ENCODE data around the gene SPI1. TPM values are rescaled to one million over a fixed set of nuclear protein-coding genes. Genes with fewer than 3 reads are reported as not detected.
A peak's percentile ranks its signal among the peaks of the same experiment; 100 is the strongest.

Gene SPI1
- total and polyA plus RNA-seq, 2 donors (not counting 3 experiments of a cell fraction or from before 2014, with no cell fraction given) = not detected

DNA sequence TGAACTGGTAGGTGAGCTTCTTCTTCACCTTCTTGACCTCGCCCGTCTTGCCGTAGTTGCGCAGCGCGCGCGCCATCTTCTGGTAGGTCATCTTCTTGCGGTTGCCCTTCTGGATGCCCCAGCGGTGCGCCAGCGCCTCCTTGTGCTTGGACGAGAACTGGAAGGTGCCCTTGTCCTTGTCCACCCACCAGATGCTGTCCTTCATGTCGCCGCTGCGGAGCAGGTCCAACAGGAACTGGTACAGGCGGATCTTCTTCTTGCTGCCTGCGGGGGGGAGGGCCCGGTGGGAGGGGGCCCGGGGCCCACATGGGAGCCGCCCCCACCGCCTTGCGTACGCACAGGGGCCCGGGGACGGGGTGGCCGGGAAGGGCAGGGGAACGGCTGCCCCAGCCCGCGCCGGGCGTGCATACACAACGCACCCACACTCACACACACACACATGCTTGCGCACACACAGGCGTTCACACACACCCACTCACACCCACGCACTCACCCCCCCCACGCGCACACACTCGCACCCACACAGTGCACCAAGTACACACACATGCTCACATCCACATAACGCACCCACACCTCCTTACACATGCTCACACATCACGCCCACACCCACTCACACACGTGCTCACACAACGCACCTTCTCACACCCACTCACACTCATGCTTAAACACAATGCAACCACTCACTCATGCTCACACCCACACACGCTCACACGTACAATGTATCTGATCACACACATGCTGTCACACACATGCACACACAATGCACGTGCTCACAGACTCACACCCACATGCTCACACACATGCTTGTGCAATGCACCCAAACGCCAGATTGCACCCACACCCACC is 22.8 kb downstream of the SPI1 start:
- Histone ChIP-seq H3K9me3 (replicated peaks; ENCODE audit: control insufficient read depth, insufficient read depth, low read length) (no peaks in the 10 kb centered on the region), H3K4me2 (ENCODE audit: insufficient read depth, low read length) (no peak overlapping the region), H3K79me2 (ENCODE audit: control insufficient read depth, insufficient read depth, low read length) (no peaks in the 10 kb centered on the region), H3K27ac (ENCODE audit: insufficient read depth, low read depth, low read length) (no peak overlapping the region), H3K4me1 (ENCODE audit: control insufficient read depth, extremely low read depth, insufficient read depth, low read length) (no peaks in the 10 kb centered on the region), H4K20me1 (replicated peaks; ENCODE audit: control insufficient read depth, extremely low read depth, insufficient read depth, low read length) (no peaks in the 10 kb centered on the region), H3K9me1 (replicated peaks; ENCODE audit: control insufficient read depth, extremely low read depth, insufficient read depth, low read length) (no peaks in the 10 kb centered on the region), H3K36me3 (ENCODE audit: control insufficient read depth in 2 of 2, extremely low read depth in 1 of 2, insufficient read depth in 2 of 2, low read length in 2 of 2) (no peaks in the 10 kb centered on the region), H3K4me3 (replicated peaks in 1 of 3; ENCODE audit: insufficient read depth in 1 of 3, low read depth in 1 of 3, low read length in 3 of 3) (peak overlapping the region in 1 of 3 experiments; percentile 12), H3K27me3 (ENCODE audit: control insufficient read depth in 2 of 2, insufficient read depth in 2 of 2, low read length in 2 of 2) (no peaks in the 10 kb centered on the region), H3K9ac (replicated peaks; ENCODE audit: extremely low read depth, insufficient read depth, low read length) (no peak overlapping the region), H2AFZ (ENCODE audit: low read depth, low read length) (peak overlapping the region; percentile 19)
- intact Hi-C loops (cut with micrococcal nuclease) (loop anchor here (1.0 to 2.0 kb wide), 7 partner anchors 53 to 466 kb away; partner anchors contain the start of genes MADD and SLC39A13), dilution Hi-C loops (cut with MboI; ENCODE audit: extremely low pct_ligation_motif_present, low sequenced_read_pairs) (no loop called here)
- ChIA-PET POLR2A (no interaction called here), CTCF (interaction anchor here (0.6 to 4.0 kb wide), 71 partner anchors 9 to 529 kb away, joined by 3 to 46 read pairs (median 4); partner anchors contain the start of genes ACP2, ARFGAP2, DDB2 and NR1H3)
- TF ChIP-seq FOS (IDR thresholded peaks at IDR 0.05; ENCODE audit: borderline replicate concordance, insufficient read depth, low read length) (no peak), JUN (IDR thresholded peaks at IDR 0.05; ENCODE audit: borderline replicate concordance, insufficient read depth, insufficient read length, low read depth) (no peak), POLR2A (IDR thresholded peaks at IDR 0.05; ENCODE audit: low read depth, low read length) (no peak), EZH2 (IDR thresholded peaks at IDR 0.05; ENCODE audit: borderline replicate concordance, low read depth, low read length, severe bottlenecking) (no peak), GATA2 (IDR thresholded peaks at IDR 0.05; ENCODE audit: insufficient read depth, insufficient read length, low read depth, low read length) (no peak), MYC (IDR thresholded peaks at IDR 0.05; ENCODE audit: low read depth, low read length) (no peak), POLR2AphosphoS5 (IDR thresholded peaks at IDR 0.05; ENCODE audit: insufficient read depth, low read depth, low read length) (peak; percentile 38)
- TF ChIP-seq, protein P1, sequence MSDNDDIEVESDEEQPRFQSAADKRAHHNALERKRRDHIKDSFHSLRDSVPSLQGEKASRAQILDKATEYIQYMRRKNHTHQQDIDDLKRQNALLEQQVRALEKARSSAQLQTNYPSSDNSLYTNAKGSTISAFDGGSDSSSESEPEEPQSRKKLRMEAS (IDR thresholded peaks at IDR 0.05; ENCODE audit: insufficient read depth, insufficient read length) = no peak
- TF ChIP-seq, protein P2, sequence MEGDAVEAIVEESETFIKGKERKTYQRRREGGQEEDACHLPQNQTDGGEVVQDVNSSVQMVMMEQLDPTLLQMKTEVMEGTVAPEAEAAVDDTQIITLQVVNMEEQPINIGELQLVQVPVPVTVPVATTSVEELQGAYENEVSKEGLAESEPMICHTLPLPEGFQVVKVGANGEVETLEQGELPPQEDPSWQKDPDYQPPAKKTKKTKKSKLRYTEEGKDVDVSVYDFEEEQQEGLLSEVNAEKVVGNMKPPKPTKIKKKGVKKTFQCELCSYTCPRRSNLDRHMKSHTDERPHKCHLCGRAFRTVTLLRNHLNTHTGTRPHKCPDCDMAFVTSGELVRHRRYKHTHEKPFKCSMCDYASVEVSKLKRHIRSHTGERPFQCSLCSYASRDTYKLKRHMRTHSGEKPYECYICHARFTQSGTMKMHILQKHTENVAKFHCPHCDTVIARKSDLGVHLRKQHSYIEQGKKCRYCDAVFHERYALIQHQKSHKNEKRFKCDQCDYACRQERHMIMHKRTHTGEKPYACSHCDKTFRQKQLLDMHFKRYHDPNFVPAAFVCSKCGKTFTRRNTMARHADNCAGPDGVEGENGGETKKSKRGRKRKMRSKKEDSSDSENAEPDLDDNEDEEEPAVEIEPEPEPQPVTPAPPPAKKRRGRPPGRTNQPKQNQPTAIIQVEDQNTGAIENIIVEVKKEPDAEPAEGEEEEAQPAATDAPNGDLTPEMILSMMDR (IDR thresholded peaks at IDR 0.05; ENCODE audit: extremely low read depth in 1 of 2, insufficient read depth in 1 of 2, low read depth in 1 of 2, low read length in 2 of 2) = peak; percentile 97 to 100
- BruUV-seq (replicated peaks) = no TSS peak
- FAIRE-seq (peak; percentile 93), DNase-seq (ENCODE audit: low read depth, low spot score) (peak; percentile 92)
